GM12865 (cell line): ENCODE measurements around the gene CD248.

ENCODE experiments used
- DNase-seq: peaks from one replicate; pipeline ENCODE4 v3.0.0; 2010; ENCODE audit warnings: low read depth
- H3K4me3 ChIP-seq: 2 replicates; pipeline ENCODE4 v1.5.1; 2011; ENCODE audit warnings: mild to moderate bottlenecking, low read depth, low read length, control low read depth
- TF ChIP-seq, protein P1 (sequence below): IDR thresholded peaks from 2 replicates; pipeline ENCODE4 v1.5.1; 2011; ENCODE audit warnings: low read length, control low read depth, low read depth, inconsistent platforms; ENCODE audit not compliant: insufficient read depth; ENCODE audit errors: missing control alignments

Gene CD248

DNA sequence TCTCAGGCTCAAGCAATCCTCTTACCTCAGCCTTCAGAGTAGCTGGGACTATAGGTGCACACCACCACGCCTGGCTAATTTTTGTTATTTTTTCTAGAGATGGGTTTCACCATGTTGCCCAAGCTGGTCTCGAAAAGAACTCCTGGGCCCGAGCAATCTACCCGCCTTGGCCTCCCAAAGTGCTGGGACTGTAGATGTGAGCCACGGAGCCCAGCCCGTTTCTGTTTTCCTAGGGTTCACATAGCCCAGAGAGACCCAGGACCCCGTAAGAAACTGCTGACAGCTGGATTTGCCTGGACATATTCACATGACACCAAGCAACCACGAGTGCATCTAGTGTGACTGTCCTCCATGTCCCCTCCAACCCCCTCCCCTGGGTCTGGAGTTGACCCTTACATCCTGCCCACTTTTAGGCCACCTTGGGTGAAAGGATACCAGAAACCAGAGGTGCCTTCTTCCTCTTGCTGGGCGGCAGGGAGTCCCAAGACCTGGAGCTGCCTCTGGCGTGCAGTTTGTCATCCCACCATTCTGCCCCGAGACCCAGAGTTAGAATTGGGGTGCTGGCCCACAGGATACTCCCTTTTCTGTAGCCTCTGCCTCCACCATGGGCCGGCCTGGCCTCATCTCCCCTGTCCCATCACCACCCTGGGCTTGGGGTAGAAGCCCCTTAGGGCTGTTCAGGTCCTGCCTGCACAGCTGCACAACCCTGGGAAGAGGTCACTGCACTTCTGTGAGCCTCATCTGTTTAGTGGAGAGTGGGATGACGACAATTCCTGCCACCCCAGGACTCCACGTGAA lies 23.0 kb upstream of the CD248 start:
- DNase-seq: no peak
- H3K4me3 ChIP-seq: no peak overlapping the region
- TF ChIP-seq, protein P1, sequence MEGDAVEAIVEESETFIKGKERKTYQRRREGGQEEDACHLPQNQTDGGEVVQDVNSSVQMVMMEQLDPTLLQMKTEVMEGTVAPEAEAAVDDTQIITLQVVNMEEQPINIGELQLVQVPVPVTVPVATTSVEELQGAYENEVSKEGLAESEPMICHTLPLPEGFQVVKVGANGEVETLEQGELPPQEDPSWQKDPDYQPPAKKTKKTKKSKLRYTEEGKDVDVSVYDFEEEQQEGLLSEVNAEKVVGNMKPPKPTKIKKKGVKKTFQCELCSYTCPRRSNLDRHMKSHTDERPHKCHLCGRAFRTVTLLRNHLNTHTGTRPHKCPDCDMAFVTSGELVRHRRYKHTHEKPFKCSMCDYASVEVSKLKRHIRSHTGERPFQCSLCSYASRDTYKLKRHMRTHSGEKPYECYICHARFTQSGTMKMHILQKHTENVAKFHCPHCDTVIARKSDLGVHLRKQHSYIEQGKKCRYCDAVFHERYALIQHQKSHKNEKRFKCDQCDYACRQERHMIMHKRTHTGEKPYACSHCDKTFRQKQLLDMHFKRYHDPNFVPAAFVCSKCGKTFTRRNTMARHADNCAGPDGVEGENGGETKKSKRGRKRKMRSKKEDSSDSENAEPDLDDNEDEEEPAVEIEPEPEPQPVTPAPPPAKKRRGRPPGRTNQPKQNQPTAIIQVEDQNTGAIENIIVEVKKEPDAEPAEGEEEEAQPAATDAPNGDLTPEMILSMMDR: no peak

DNA sequence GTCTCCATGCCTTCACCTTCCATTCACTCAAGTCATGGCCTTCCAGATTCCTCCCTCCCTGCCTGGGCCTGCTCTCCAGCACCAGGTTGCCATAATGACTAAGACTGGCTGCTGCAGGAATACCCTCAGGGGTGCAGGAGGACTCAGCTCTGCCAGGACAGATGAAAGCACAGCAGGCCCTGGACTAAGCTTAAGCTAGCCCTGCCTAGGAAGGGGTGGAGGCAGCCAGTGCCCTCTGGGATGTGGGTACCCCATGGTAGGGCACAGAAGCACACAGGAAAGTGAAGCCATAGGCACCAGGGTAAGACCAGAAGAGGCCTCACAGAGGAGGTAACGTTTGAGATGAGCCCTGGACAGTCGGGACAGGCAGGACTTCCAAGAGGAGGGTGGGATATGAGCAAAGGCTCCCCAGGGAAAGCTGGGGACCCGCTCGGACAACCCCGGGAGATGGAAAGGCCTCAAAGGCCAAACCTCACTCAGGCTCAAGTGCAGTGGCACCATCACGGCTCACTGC lies 22.4 kb upstream of the CD248 start:
- TF ChIP-seq, protein P1: no peak
- no peak overlapping the region for H3K4me3 ChIP-seq
- no peak for DNase-seq

DNA sequence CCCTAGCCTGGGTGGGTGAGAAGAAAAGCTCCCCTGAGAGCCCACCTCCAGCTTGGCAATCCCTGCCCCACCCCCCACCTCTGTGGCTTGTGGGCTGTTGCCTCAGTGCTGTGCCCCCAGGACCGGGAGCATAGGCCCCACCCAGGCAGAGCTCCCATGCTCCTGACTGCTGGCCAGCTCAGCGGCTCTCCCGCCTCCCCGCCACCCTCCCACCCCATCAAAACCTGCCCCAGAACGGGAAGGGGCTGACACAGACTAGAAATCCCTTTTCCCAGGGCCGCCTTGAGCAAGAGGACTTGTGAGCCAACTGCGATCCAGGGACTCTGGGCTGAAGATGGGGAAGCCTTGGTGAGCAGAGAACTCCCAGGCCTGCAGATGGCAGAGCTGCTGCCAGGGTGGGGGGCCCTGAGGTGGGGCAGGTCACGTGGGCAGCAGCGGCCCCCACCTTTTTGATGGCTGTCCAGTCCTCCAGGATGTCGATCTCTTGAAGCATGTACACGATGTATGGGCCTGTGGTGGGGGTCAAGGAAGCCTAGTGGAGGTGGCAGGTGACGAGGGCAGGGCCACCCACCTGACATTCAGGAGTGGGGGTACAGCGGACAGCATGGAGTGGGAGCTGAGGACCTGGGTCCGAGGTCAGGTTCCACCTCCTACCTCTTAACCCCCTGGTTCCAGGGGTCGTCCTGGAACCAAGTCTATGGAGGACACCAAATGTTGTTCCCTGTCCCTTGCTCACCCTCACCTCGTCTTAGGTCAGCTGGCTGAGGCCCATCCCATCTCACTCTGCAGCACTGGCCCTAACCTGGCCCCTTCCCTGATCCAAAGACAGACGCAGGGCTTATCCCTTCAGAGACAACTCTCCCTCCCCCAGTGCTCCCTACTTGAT lies 21.7 kb upstream of the CD248 start:
- TF ChIP-seq, protein P1: no peak
- DNase-seq: no peak
- H3K4me3 ChIP-seq: no peak overlapping the region

DNA sequence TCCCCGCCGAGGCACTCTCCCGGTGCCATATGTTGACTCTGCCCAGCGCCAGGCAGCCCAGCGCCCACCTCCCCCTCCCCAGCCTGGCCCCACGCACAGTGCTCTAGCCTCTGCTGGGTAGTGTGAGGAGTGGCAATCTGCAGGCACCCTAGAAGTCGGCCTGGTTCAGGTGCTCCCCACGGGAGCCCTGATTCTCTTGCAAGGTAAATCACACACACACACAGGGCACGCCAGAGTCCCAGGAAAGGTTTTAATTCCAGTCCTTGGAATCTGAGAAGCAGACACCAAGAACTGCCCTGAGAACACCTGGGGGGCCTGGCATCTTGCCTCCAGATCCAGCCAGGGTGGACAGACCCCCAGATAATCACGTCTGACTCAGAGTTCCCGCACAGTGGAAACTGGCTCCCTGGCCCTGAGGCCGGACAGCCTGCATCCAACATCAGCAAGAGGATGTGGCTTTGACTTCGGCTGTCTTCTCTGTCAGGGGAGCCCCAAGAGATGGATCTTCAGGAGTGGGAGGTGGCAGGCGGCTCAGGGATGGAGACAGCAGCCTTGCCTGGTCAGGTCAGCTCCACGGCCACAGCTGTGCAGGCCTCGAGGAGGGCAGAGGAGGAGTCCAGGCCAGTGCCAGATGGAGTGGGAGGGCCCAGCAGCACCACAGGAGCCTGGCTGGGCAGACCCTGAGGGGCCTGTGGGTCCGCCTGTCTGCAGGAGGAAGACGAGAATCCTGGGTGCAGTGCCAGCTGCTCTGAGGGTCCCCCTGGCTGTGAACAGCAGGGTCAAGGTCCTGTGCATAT lies 20.5 kb upstream of the CD248 start:
- DNase-seq: no peak
- no peak overlapping the region for H3K4me3 ChIP-seq
- TF ChIP-seq, protein P1: no peak

DNA sequence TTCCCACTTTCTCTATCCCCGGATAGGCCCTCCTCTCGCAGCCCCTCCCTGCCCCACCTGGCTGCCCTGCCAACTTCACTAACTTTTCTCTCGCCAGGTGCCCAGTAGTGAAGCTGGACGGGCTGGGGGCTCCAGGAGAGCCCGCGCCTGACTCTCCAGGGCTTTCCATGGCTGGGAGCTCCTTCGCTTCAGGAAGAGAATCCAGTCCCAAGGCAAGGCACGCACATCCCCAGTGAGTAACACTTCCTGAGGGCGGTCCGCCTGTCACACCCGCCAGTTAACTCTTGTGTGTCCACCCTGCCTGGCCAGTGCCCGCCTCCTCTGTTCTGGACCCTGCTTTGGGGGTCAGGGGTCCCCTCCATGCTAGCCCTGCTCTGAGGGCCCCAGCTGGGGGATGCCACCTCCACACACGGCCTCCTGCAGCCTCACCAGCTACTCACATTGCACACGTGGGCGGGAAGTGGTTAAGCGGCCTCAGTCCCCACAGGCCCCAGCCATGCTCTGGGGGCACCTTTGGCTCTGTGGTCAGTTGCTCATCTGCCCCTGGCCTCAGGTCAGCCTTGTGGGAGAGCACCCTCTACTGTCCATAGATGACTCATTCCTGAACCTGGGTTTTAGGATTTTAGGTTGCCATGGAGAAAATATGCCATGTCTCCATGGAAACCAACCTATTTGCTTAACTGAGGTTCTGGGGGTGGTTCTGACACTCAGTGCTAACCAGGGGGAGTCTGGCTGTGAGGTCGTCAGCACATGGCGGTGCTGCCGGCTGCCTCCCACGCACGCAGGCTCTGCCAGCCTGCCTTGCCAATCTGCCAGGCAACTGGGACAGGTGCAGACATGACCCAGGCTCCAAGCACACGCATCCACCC lies 19.6 kb upstream of the CD248 start, which contains the start of gene RIN1:
Gene RIN1 (minus strand): TSS at position 201 of the 869 bp plus-strand sequence. CDS start 32 bp downstream, at position 169.
- H3K4me3 ChIP-seq: no peak within 1 kb of the TSS
- TF ChIP-seq, protein P1: no peak
- DNase-seq: peak; percentile 89
